ENCODE measurements around the gene RGS6.

Gene RGS6

GRCh38 chr14:72303930-72304329, 371.7 kb downstream of the RGS6 start:
- DNase-seq = no peak

GRCh38 chr14:72305561-72305960, 373.3 kb downstream of the RGS6 start:
- Histone ChIP-seq H3K27ac (ENCODE audit: low read depth, low read length) (no peak overlapping the region), H3K4me1 (ENCODE audit: control insufficient read depth in 1 of 2, insufficient read depth in 2 of 2, low read length in 2 of 2) (peaks cover 1 to 5% of the 10 kb centered on the region in 2 experiments), H3K79me1 (ENCODE audit: low read length) (peaks cover 3% of the 10 kb centered on the region), H3K4me3 (ENCODE audit: low read depth, low read length) (no peak overlapping the region), H2BK120ac (ENCODE audit: insufficient read depth, low read length, poor library complexity) (no peak overlapping the region), H4K8ac (ENCODE audit: low read depth, low read length) (no peak overlapping the region), H3K9ac (ENCODE audit: low read length) (no peak overlapping the region), H3K14ac (ENCODE audit: low read length) (no peak overlapping the region), H3K18ac (ENCODE audit: low read length) (no peak overlapping the region), H2BK12ac (ENCODE audit: low read length) (no peak overlapping the region), H2AK5ac (ENCODE audit: low read length) (no peak overlapping the region), H3K9me3 (ENCODE audit: insufficient read depth, low read depth, low read length) (peaks cover 2% of the 10 kb centered on the region), H3K79me2 (ENCODE audit: control insufficient read depth, insufficient read depth, low read length, poor library complexity) (no peaks in the 10 kb centered on the region), H4K91ac (ENCODE audit: low read depth, low read length) (no peak overlapping the region), H2BK5ac (ENCODE audit: low read depth, low read length, poor library complexity) (no peak overlapping the region), H4K12ac (ENCODE audit: low read depth, low read length) (no peak overlapping the region), H2AFZ (ENCODE audit: insufficient read depth, low read length, poor library complexity) (no peak overlapping the region), H3K27me3 (ENCODE audit: insufficient read depth, low read length) (no peaks in the 10 kb centered on the region), H3K4me2 (ENCODE audit: low read length) (no peak overlapping the region), H3K4ac (ENCODE audit: low read depth, low read length) (no peak overlapping the region), H3K23ac (ENCODE audit: low read length) (no peak overlapping the region), H3K36me3 (ENCODE audit: control insufficient read depth in 1 of 2, insufficient read depth in 2 of 2, low read length in 2 of 2) (no peaks in the 10 kb centered on the region)
- DNase-seq = no peak

More at GRCh38 chr14:72303930-72304329, 371.7 kb downstream of the RGS6 start:
- no peak overlapping the region for H3K4ac ChIP-seq (ENCODE audit: low read depth, low read length)
- no peak overlapping the region for H2AK5ac ChIP-seq (ENCODE audit: low read length)
- no peak overlapping the region for H3K4me2 ChIP-seq (ENCODE audit: low read length)
- H3K79me1 ChIP-seq (ENCODE audit: low read length) = no peaks in the 10 kb centered on the region
- no peak overlapping the region for H3K18ac ChIP-seq (ENCODE audit: low read length)
- no peak overlapping the region for H3K4me3 ChIP-seq (ENCODE audit: low read depth, low read length)
- H3K27ac ChIP-seq (ENCODE audit: low read depth, low read length) = no peak overlapping the region
- H3K9me3 ChIP-seq (ENCODE audit: insufficient read depth, low read depth, low read length) = peaks cover 2% of the 10 kb centered on the region
- no peaks in the 10 kb centered on the region for H3K79me2 ChIP-seq (ENCODE audit: control insufficient read depth, insufficient read depth, low read length, poor library complexity)
- H3K23ac ChIP-seq (ENCODE audit: low read length) = no peak overlapping the region
- no peaks in the 10 kb centered on the region for H3K4me1 ChIP-seq (ENCODE audit: control insufficient read depth in 1 of 2, insufficient read depth in 2 of 2, low read length in 2 of 2)
- H2BK5ac ChIP-seq (ENCODE audit: low read depth, low read length, poor library complexity) = no peak overlapping the region
- H2BK12ac ChIP-seq (ENCODE audit: low read length) = no peak overlapping the region
- H4K91ac ChIP-seq (ENCODE audit: low read depth, low read length) = no peak overlapping the region
- no peak overlapping the region for H2AFZ ChIP-seq (ENCODE audit: insufficient read depth, low read length, poor library complexity)
- H4K8ac ChIP-seq (ENCODE audit: low read depth, low read length) = no peak overlapping the region
- H3K27me3 ChIP-seq (ENCODE audit: insufficient read depth, low read length) = no peaks in the 10 kb centered on the region
- no peak overlapping the region for H4K12ac ChIP-seq (ENCODE audit: low read depth, low read length)
- no CpG with 5 or more reads among the region's 4 CpGs for WGBS (ENCODE audit: extremely low coverage, insufficient coverage, insufficient read length)
- H3K14ac ChIP-seq (ENCODE audit: low read length) = no peak overlapping the region
- no peak overlapping the region for H3K9ac ChIP-seq (ENCODE audit: low read length)
- H3K36me3 ChIP-seq (ENCODE audit: control insufficient read depth in 1 of 2, insufficient read depth in 2 of 2, low read length in 2 of 2) = no peaks in the 10 kb centered on the region
- no peak overlapping the region for H2BK120ac ChIP-seq (ENCODE audit: insufficient read depth, low read length, poor library complexity)

- H3K14ac ChIP-seq (ENCODE audit: low read length) = no peak overlapping the region
- H4K8ac ChIP-seq (ENCODE audit: low read depth, low read length) = no peak overlapping the region
- H3K4me2 ChIP-seq (ENCODE audit: low read length) = no peak overlapping the region
- no CpG with 5 or more reads among the region's 6 CpGs for WGBS (ENCODE audit: extremely low coverage, insufficient coverage, insufficient read length)
- no peaks in the 10 kb centered on the region for H3K9me3 ChIP-seq (ENCODE audit: insufficient read depth, low read depth, low read length)
- H3K4me1 ChIP-seq (ENCODE audit: control insufficient read depth in 1 of 2, insufficient read depth in 2 of 2, low read length in 2 of 2) = peaks cover 2 to 5% of the 10 kb centered on the region in 2 experiments
- H2AFZ ChIP-seq (ENCODE audit: insufficient read depth, low read length, poor library complexity) = no peak overlapping the region
- H2AK5ac ChIP-seq (ENCODE audit: low read length) = no peak overlapping the region
- no peak overlapping the region for H3K4ac ChIP-seq (ENCODE audit: low read depth, low read length)
- H3K79me1 ChIP-seq (ENCODE audit: low read length) = peaks cover 4% of the 10 kb centered on the region
- no peaks in the 10 kb centered on the region for H3K79me2 ChIP-seq (ENCODE audit: control insufficient read depth, insufficient read depth, low read length, poor library complexity)
- H4K12ac ChIP-seq (ENCODE audit: low read depth, low read length) = no peak overlapping the region
- H3K18ac ChIP-seq (ENCODE audit: low read length) = no peak overlapping the region
- H4K91ac ChIP-seq (ENCODE audit: low read depth, low read length) = no peak overlapping the region
- no peaks in the 10 kb centered on the region for H3K27me3 ChIP-seq (ENCODE audit: insufficient read depth, low read length)
- DNase-seq = no peak
- H3K36me3 ChIP-seq (ENCODE audit: control insufficient read depth in 1 of 2, insufficient read depth in 2 of 2, low read length in 2 of 2) = no peaks in the 10 kb centered on the region
- H2BK12ac ChIP-seq (ENCODE audit: low read length) = no peak overlapping the region
- no peak overlapping the region for H2BK120ac ChIP-seq (ENCODE audit: insufficient read depth, low read length, poor library complexity)
- H2BK5ac ChIP-seq (ENCODE audit: low read depth, low read length, poor library complexity) = no peak overlapping the region
- H3K9ac ChIP-seq (ENCODE audit: low read length) = no peak overlapping the region
- H3K23ac ChIP-seq (ENCODE audit: low read length) = no peak overlapping the region
- no peak overlapping the region for H3K27ac ChIP-seq (ENCODE audit: low read depth, low read length)
- no peak overlapping the region for H3K4me3 ChIP-seq (ENCODE audit: low read depth, low read length)
Measured at GRCh38 chr14:72308967-72309485, 376.8 kb downstream of the RGS6 start.

GRCh38 chr14:72311116-72311515, 378.9 kb downstream of the RGS6 start:
- Histone ChIP-seq H2BK12ac (ENCODE audit: low read length) (no peak overlapping the region), H4K12ac (ENCODE audit: low read depth, low read length) (no peak overlapping the region), H3K79me1 (ENCODE audit: low read length) (peaks cover 4% of the 10 kb centered on the region), H4K8ac (ENCODE audit: low read depth, low read length) (no peak overlapping the region), H2AK5ac (ENCODE audit: low read length) (no peak overlapping the region), H3K4me1 (ENCODE audit: control insufficient read depth in 1 of 2, insufficient read depth in 2 of 2, low read length in 2 of 2) (peaks cover 2 to 5% of the 10 kb centered on the region in 2 experiments), H3K27me3 (ENCODE audit: insufficient read depth, low read length) (no peaks in the 10 kb centered on the region), H3K18ac (ENCODE audit: low read length) (no peak overlapping the region), H3K36me3 (ENCODE audit: control insufficient read depth in 1 of 2, insufficient read depth in 2 of 2, low read length in 2 of 2) (no peaks in the 10 kb centered on the region), H3K27ac (ENCODE audit: low read depth, low read length) (peak overlapping the region; percentile 57), H3K9ac (ENCODE audit: low read length) (no peak overlapping the region), H2BK120ac (ENCODE audit: insufficient read depth, low read length, poor library complexity) (no peak overlapping the region), H3K9me3 (ENCODE audit: insufficient read depth, low read depth, low read length) (no peaks in the 10 kb centered on the region), H2AFZ (ENCODE audit: insufficient read depth, low read length, poor library complexity) (no peak overlapping the region), H3K23ac (ENCODE audit: low read length) (no peak overlapping the region), H3K4me2 (ENCODE audit: low read length) (no peak overlapping the region), H4K91ac (ENCODE audit: low read depth, low read length) (no peak overlapping the region), H3K4ac (ENCODE audit: low read depth, low read length) (no peak overlapping the region), H3K4me3 (ENCODE audit: low read depth, low read length) (no peak overlapping the region), H3K14ac (ENCODE audit: low read length) (no peak overlapping the region), H3K79me2 (ENCODE audit: control insufficient read depth, insufficient read depth, low read length, poor library complexity) (no peaks in the 10 kb centered on the region), H2BK5ac (ENCODE audit: low read depth, low read length, poor library complexity) (no peak overlapping the region)
- no CpG with 5 or more reads among the region's 1 CpG for WGBS (ENCODE audit: extremely low coverage, insufficient coverage, insufficient read length)
- DNase-seq = peak; percentile 16 to 71
